ENCODE results near the gene ANKFN1.

DNA sequence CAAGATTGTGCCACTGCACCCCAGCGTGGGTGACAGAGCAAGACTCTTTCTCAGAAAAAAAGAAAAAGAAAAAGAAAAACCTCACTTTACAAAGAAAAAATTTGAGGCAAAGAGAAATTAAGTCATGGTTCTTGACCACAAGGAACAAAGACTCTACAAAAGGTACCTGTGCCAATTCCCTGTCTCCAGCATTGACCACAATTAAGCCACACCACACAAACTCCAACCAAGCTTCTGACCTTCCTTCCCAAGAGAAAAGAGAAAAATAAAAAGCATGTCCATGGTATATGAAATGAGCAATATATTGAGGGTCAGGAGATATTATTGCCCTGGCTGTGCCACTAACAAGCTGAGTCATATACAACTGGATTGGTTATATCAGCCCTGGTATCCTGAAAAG, 293.9 kb downstream of the ANKFN1 start:
- TF ChIP-seq POLR2A (IDR thresholded peaks at IDR 0.05) (no peak), POLR2AphosphoS5 (IDR thresholded peaks at IDR 0.05) (no peak)
